Left lung (tissue), 10 donors: ENCODE data around the gene BFSP1. TPM values are rescaled to one million over a fixed set of nuclear protein-coding genes. Genes with fewer than 3 reads are reported as not detected.
A peak's percentile ranks its signal among the peaks of the same experiment; 100 is the strongest.

Experiments used
- ATAC-seq: fragments of 200-7000 bp; cut with Tn5 transposase; one replicate; pipeline ENCODE4 v1.9.1; 2020; ENCODE audit warnings: moderate library complexity
- DNase-seq, 4 donors: peaks; one replicate each; pipeline ENCODE4 v3.0.0-alpha.2; 2013 to 2020
- H3K27ac ChIP-seq, 2 donors: fragments of 200-600 bp; sonication (generic) in 1 of 2; one replicate each; pipeline versions ENCODE4 v1.5.0 to v1.8.0; 2020 to 2021
- H3K27me3 ChIP-seq, 2 donors: fragments of 200-600 bp; sonication (generic) in 1 of 2; one replicate each; pipeline versions ENCODE4 v1.5.0 to v1.8.0; 2020 to 2021
- H3K36me3 ChIP-seq, 2 donors: fragments of 200-600 bp; sonication (generic) in 1 of 2; one replicate each; pipeline versions ENCODE4 v1.5.0 to v1.8.0; 2020 to 2021
- H3K4me1 ChIP-seq, 2 donors: fragments of 200-600 bp; one replicate each; pipeline ENCODE4 v1.8.0; 2021
- H3K4me3 ChIP-seq, 2 donors: fragments of 200-600 bp; sonication (generic) in 1 of 2; one replicate each; pipeline versions ENCODE4 v1.5.0 to v1.8.0; 2020 to 2021; ENCODE audit warnings: mild to moderate bottlenecking in 1 of 2
- H3K9me3 ChIP-seq, 2 donors: fragments of 200-600 bp; sonication (generic) in 1 of 2; one replicate each; pipeline versions ENCODE4 v1.5.0 to v1.8.0; 2020 to 2021
- CTCF ChIP-seq, 2 donors: fragments of 200-600 bp; sonication (generic) in 1 of 2; IDR thresholded peaks; one replicate each; pipeline versions ENCODE4 v1.5.0 to v1.8.0; 2021; ENCODE audit warnings: antibody characterized with exemption in 2 of 2
- intact Hi-C, 2 donors: fragments of 100-400 bp; cut with DNase I; formaldehyde crosslinking; loops; one replicate each; pipeline versions ENCODE4 v1.11.2 to v1.14.2; 2022
- polyA plus RNA-seq, 6 donors: library from polyadenylated mRNA; unstranded; fragments of 120-200 nt; gene quantifications; one replicate each; pipeline ENCODE4 v1.2.1, GENCODE V29; 2013; ENCODE audit not compliant: insufficient read length in 6 of 6
- total RNA-seq, 2 donors: library from RNA; stranded (reverse); fragmentation: NEBNext Ultra II Directional; extraction: Animal tissue kit (Norgen Biotek cat#: 25700); gene quantifications; one replicate each; pipeline ENCODE4 v1.2.1, GENCODE V29; 2021
- donor health status: DM: no; HTN: yes; CAD: no.
- donor health status: DM: no; HTN: no; CAD: no.

BFSP1 gene
- total and polyA plus RNA-seq, 8 donors = 1.9 to 4.2 (median 3.9) TPM

- H3K36me3 ChIP-seq = no peaks in the 10 kb centered on the region
- peaks cover 10 to 15% of the 10 kb centered on the region in 2 donors for H3K4me1 ChIP-seq
- no peak for DNase-seq
- no peaks in the 10 kb centered on the region for H3K9me3 ChIP-seq
- H3K4me3 ChIP-seq = no peak overlapping the region
- H3K27ac ChIP-seq = no peak overlapping the region
- TF ChIP-seq CTCF (IDR thresholded peaks at IDR 0.05) = no peak
- ATAC-seq = no peak
- no peaks in the 10 kb centered on the region for H3K27me3 ChIP-seq
- intact Hi-C loops = loop anchor here in 1 of 2 donors (10.0 kb wide), 2 partner anchors 403 to 773 kb away; no protein-coding TSS in a partner anchor
Measured at GRCh38 chr20:17501701-17502100, 29.5 kb downstream of the BFSP1 start.

- Histone ChIP-seq H3K9me3 (no peaks in the 10 kb centered on the region), H3K4me3 (no peak overlapping the region), H3K27ac (no peak overlapping the region), H3K4me1 (peaks cover 10 to 15% of the 10 kb centered on the region in 2 donors), H3K27me3 (no peaks in the 10 kb centered on the region), H3K36me3 (no peaks in the 10 kb centered on the region)
- intact Hi-C loops = loop anchor here in 1 of 2 donors (10.0 kb wide), 2 partner anchors 404 to 774 kb away; no protein-coding TSS in a partner anchor
- DNase-seq (no peak), ATAC-seq (peak; percentile 10)
- TF ChIP-seq CTCF (IDR thresholded peaks at IDR 0.05) = no peak
Measured at GRCh38 chr20:17500826-17501225, 30.4 kb downstream of the BFSP1 start.

GRCh38 chr20:17500271-17500670 lies 30.9 kb downstream of the BFSP1 start:
- H3K27me3 ChIP-seq = no peaks in the 10 kb centered on the region
- TF ChIP-seq CTCF (IDR thresholded peaks at IDR 0.05) = no peak
- no peak overlapping the region for H3K4me3 ChIP-seq
- DNase-seq (no peak), ATAC-seq (no peak)
- no peaks in the 10 kb centered on the region for H3K36me3 ChIP-seq
- no peaks in the 10 kb centered on the region for H3K9me3 ChIP-seq
- H3K27ac ChIP-seq = no peak overlapping the region
- intact Hi-C loops = loop anchor here in 1 of 2 donors (10.0 kb wide), 2 partner anchors 405 to 775 kb away; no protein-coding TSS in a partner anchor
- peaks cover 6 to 9% of the 10 kb centered on the region in 2 donors for H3K4me1 ChIP-seq

GRCh38 chr20:17499041-17499440 lies 32.1 kb downstream of the BFSP1 start:
- Histone ChIP-seq H3K27ac (no peak overlapping the region), H3K27me3 (no peaks in the 10 kb centered on the region), H3K4me1 (no peaks in the 10 kb centered on the region), H3K4me3 (no peak overlapping the region), H3K36me3 (no peaks in the 10 kb centered on the region), H3K9me3 (no peaks in the 10 kb centered on the region)
- ATAC-seq (no peak), DNase-seq (no peak)
- intact Hi-C loops = no loop called here
- no peak for TF ChIP-seq CTCF (IDR thresholded peaks at IDR 0.05)

GRCh38 chr20:17498641-17499040 lies 32.5 kb downstream of the BFSP1 start:
- intact Hi-C loops = no loop called here
- Histone ChIP-seq H3K4me3 (no peak overlapping the region), H3K36me3 (no peaks in the 10 kb centered on the region), H3K9me3 (no peaks in the 10 kb centered on the region), H3K4me1 (no peaks in the 10 kb centered on the region), H3K27me3 (no peaks in the 10 kb centered on the region), H3K27ac (no peak overlapping the region)
- ATAC-seq (no peak), DNase-seq (no peak)
- TF ChIP-seq CTCF (IDR thresholded peaks at IDR 0.05) = no peak
